GM23248 (cell line): ENCODE measurements around the gene MFAP4.

Experiments
- EZH2 ChIP-seq: fragments of 200-600 bp; sonication (generic); IDR thresholded peaks from 2 replicates; pipeline ENCODE4 v1.6.1; 2018; ENCODE audit warnings: antibody characterized with exemption, mild to moderate bottlenecking; ENCODE audit not compliant: insufficient read depth, poor library complexity, severe bottlenecking
- EZH2phosphoT487 ChIP-seq: fragments of 200-600 bp; sonication (generic); IDR thresholded peaks from 2 replicates; pipeline ENCODE4 v1.6.1; 2018; ENCODE audit warnings: antibody characterized with exemption, moderate library complexity, mild to moderate bottlenecking, low read depth; ENCODE audit not compliant: insufficient read depth

DNA sequence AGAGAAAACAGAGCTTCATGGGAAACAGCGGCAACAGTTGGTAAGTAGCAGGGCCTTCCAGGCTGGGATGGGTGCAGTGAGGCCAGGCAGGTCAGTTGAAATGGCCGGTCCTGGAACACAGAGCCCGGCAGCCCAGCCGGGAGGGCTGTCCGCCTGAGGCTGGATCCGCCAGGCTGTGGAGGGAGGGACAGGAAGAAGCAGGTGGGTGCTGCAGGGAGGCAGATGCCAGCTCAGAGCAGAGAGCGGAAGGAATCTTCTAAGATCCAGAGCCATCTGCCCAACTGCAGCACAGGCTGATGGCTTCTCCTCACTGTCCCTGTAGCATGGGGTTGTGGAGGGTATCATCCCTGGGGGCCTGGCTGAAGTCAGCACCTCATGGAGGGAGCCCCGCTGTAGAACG, 24.6 kb upstream of the MFAP4 start:
- TF ChIP-seq EZH2 (no peak), EZH2phosphoT487 (no peak)
